Ishikawa (cell line): Measurements from ENCODE around the gene ARG1.

Experiments
- CEBPB ChIP-seq: IDR thresholded peaks from 2 replicates; pipeline ENCODE4 v1.6.1; 2012
- CREB1 ChIP-seq: IDR thresholded peaks from 2 replicates; pipeline ENCODE4 v1.6.1; 2012; ENCODE audit warnings: low read depth
- EGR1 ChIP-seq: IDR thresholded peaks from 2 replicates; pipeline ENCODE4 v1.6.1; 2012
- EP300 ChIP-seq: IDR thresholded peaks from 2 replicates; pipeline ENCODE4 v1.6.1; 2012; ENCODE audit warnings: borderline replicate concordance
- FOXM1 ChIP-seq: IDR thresholded peaks from 2 replicates; pipeline ENCODE4 v1.6.1; 2012; ENCODE audit warnings: low read depth, borderline replicate concordance
- NFIC ChIP-seq: IDR thresholded peaks from 2 replicates; pipeline ENCODE4 v1.6.1; 2012
- RAD21 ChIP-seq: IDR thresholded peaks from 2 replicates; pipeline ENCODE4 v1.6.1; 2012; ENCODE audit warnings: low read depth
- TAF1 ChIP-seq: IDR thresholded peaks from 2 replicates; pipeline ENCODE4 v1.6.1; 2012; ENCODE audit warnings: low read depth, mild to moderate bottlenecking
- TCF12 ChIP-seq: IDR thresholded peaks from 2 replicates; pipeline ENCODE4 v1.6.1; 2012; ENCODE audit warnings: low read depth
- TEAD4 ChIP-seq: IDR thresholded peaks from 2 replicates; pipeline ENCODE4 v1.6.1; 2012
- YY1 ChIP-seq: IDR thresholded peaks from 2 replicates; pipeline ENCODE4 v1.6.1; 2012; ENCODE audit warnings: low read depth
- ZBTB7A ChIP-seq: IDR thresholded peaks from 2 replicates; pipeline ENCODE4 v1.6.1; 2012; ENCODE audit warnings: low read depth
- TF ChIP-seq, protein P1 (sequence below): IDR thresholded peaks from 2 replicates; pipeline ENCODE4 v1.6.1; 2012
- TF ChIP-seq, protein P2 (sequence below): IDR thresholded peaks from 2 replicates; pipeline ENCODE4 v1.6.1; 2012
- TF ChIP-seq, protein P3 (sequence below): IDR thresholded peaks from 2 replicates; pipeline ENCODE4 v1.6.1; 2012; ENCODE audit warnings: low read depth, mild to moderate bottlenecking

ARG1 gene

DNA sequence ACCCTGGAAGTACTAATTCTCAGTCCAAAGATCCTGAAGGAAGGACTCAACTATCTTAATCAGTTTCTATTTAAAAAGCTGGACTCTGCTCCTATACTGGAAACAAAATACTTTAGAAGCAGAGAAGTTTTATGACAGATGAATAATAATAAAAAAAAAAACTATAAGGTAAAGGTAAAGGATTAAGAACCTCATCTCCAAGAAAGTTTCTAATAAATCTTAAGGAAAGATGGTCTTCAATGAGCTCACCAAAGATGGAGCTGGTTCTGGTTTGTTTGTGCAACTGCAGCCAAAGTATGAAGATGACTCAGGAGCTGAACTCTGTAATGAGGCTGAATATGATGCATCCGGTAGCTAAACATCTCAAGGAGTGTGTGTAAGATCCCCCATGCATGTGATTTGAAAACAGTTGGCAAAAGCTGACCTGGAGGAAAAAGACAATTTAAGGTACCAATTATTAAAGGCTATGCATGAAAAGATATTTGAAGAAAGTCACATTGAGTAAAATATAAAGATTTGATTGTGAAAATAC, 29.8 kb downstream of the ARG1 start:
- TF ChIP-seq CEBPB: no peak
- TF ChIP-seq, protein P1, sequence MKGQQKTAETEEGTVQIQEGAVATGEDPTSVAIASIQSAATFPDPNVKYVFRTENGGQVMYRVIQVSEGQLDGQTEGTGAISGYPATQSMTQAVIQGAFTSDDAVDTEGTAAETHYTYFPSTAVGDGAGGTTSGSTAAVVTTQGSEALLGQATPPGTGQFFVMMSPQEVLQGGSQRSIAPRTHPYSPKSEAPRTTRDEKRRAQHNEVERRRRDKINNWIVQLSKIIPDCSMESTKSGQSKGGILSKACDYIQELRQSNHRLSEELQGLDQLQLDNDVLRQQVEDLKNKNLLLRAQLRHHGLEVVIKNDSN: no peak
- no peak for TF ChIP-seq NFIC
- TF ChIP-seq, protein P2, sequence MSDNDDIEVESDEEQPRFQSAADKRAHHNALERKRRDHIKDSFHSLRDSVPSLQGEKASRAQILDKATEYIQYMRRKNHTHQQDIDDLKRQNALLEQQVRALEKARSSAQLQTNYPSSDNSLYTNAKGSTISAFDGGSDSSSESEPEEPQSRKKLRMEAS: no peak

DNA sequence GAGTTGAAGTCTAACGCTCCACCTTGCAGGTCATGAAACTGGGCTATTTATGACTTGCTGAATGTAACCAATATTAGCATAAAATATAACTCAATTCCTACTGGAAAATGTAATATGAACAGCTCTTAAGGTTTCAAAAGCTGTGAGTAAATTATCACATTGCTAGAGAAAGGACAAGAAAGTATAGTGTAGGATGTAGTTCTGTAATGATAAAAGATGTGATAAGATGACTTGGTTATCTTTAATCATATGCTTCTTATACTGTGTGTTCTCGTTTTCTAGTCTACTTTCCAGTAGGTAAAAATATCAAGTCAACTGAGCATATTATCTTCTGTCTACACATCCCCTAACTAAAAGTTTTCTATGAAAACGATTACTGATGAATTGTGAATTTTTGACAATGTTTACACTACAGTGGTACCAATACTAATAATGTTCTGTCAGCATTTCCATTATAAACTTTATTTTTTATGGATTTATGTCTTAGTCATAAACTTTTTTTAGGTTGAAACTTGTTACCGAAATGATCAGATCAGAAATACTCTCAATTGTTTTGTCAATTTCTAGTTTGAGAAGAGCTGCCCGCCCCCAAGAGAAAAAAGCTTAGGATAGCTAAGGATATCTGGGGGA, 40.4 kb downstream of the ARG1 start:
- TF ChIP-seq TAF1 (no peak), CREB1 (no peak), TEAD4 (no peak), FOXM1 (no peak), RAD21 (no peak)
- TF ChIP-seq, protein P2: no peak
- TF ChIP-seq, protein P3, sequence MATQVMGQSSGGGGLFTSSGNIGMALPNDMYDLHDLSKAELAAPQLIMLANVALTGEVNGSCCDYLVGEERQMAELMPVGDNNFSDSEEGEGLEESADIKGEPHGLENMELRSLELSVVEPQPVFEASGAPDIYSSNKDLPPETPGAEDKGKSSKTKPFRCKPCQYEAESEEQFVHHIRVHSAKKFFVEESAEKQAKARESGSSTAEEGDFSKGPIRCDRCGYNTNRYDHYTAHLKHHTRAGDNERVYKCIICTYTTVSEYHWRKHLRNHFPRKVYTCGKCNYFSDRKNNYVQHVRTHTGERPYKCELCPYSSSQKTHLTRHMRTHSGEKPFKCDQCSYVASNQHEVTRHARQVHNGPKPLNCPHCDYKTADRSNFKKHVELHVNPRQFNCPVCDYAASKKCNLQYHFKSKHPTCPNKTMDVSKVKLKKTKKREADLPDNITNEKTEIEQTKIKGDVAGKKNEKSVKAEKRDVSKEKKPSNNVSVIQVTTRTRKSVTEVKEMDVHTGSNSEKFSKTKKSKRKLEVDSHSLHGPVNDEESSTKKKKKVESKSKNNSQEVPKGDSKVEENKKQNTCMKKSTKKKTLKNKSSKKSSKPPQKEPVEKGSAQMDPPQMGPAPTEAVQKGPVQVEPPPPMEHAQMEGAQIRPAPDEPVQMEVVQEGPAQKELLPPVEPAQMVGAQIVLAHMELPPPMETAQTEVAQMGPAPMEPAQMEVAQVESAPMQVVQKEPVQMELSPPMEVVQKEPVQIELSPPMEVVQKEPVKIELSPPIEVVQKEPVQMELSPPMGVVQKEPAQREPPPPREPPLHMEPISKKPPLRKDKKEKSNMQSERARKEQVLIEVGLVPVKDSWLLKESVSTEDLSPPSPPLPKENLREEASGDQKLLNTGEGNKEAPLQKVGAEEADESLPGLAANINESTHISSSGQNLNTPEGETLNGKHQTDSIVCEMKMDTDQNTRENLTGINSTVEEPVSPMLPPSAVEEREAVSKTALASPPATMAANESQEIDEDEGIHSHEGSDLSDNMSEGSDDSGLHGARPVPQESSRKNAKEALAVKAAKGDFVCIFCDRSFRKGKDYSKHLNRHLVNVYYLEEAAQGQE: no peak
- TF ChIP-seq, protein P1: no peak

DNA sequence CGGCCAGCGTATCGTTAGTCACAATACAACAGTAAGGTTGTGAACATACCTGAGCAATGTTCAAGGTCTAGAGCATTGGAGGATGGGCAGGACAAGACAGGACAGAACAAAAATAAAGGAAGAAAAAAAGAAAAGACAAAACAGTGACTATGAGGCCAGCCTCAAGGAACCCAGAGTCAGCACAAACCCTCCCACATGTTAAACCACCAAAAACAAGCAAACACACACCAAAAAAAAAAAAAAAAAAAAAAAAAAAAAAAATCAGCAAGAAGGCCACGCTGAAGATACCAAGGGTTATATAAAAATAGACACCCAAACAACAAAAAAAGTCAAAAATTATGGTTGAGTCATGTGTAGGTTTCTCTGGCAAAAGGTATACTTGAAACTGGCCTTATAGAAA, 42.2 kb downstream of the ARG1 start:
- TF ChIP-seq NFIC (no peak), RAD21 (no peak), EGR1 (no peak), YY1 (no peak), TEAD4 (no peak), CEBPB (no peak), CREB1 (no peak), TCF12 (no peak)
- TF ChIP-seq, protein P3: no peak
- TF ChIP-seq, protein P2: no peak
- TF ChIP-seq, protein P1: no peak

DNA sequence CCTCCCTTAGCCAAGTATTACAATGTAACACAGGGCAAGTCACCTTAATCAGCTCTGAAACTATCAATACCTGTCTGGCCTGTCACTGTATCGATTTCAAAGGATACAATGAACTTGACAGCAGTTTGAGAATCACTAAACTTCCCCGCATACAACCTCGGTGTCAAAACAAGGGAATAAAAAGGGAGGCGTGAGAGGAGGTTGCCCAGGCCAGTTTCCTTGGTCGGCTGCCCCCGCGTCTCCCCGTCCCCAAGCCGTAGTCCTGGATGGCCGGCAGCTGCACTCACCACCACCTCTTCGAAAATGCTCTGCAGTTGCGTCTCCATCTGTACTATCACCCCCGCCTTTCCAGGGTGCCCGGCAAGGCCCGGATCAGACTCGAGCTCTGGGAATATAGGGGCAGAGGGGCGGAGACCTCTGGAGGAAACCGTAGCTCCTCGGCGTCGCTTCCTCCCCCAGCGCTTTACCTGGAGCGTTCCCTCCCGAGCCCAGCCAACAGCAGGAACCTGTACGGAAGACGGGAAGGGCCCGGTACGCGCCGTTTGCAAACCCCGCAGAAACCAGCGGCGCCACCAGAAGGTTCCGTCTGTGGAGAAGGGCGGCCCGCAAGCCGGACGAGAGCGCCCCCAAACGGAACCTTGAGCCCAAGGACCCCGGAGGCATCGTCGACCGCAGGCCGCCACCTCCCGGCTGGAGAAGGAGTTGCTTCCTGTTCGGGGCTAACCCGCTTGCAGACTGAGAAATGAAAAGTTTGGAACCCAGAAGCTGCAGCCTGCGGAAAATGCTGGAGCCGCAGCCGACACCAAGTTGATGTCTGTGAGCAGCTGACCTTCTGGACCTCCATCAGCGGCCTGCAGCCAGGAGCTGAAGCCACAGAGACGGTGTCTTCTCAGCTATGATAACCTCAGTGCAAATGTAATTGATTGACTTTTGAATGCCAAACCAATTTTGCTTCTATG, 55.0 kb downstream of the ARG1 start, which contains the start of gene MED23:
TSS of gene MED23 (minus strand) at position 519 of the 959 bp plus-strand sequence. CDS start at position 326, 193 bp downstream.
- TF ChIP-seq TAF1 (peak; percentile 95), FOXM1 (peak; percentile 30; the same call in 1 of the 2 replicates), EP300 (peak; percentile 49; the same call in 1 of the 2 replicates), CEBPB (no peak), CREB1 (peak; percentile 39; the same call in 1 of the 2 replicates), ZBTB7A (0 out of 2 replicates have a peak, but pooled peaks have one; percentile 64), EGR1 (no peak), RAD21 (peak; percentile 74), YY1 (peak; percentile 69), TCF12 (peak; percentile 88), NFIC (peak; percentile 55), TEAD4 (no peak; the same call in 1 of the 2 replicates)
- TF ChIP-seq, protein P3: no peak
- TF ChIP-seq, protein P2: peak; percentile 82
- TF ChIP-seq, protein P1: peak; percentile 60; the same call in 1 of the 2 replicates
